Fibroblast of lung (primary cell): Measurements from ENCODE around the gene MAP1B.

Source experiments
- EZH2 ChIP-seq: IDR thresholded peaks from 2 replicates; pipeline ENCODE4 v1.5.1; 2012; ENCODE audit warnings: low read length, control low read depth, mild to moderate bottlenecking; ENCODE audit errors: missing control alignments
- TF ChIP-seq, protein P1 (sequence below), 2 donors: IDR thresholded peaks in 1 of 2; conservative IDR thresholded peaks in 1 of 2; 1 replicate in 1 of 2; 2 replicates in 1 of 2; pipeline ENCODE4 v1.5.1; 2011 to 2012; ENCODE audit warnings: low read length in 2 of 2, control low read depth in 1 of 2, inconsistent platforms in 1 of 2, low read depth in 1 of 2, mild to moderate bottlenecking in 1 of 2

DNA sequence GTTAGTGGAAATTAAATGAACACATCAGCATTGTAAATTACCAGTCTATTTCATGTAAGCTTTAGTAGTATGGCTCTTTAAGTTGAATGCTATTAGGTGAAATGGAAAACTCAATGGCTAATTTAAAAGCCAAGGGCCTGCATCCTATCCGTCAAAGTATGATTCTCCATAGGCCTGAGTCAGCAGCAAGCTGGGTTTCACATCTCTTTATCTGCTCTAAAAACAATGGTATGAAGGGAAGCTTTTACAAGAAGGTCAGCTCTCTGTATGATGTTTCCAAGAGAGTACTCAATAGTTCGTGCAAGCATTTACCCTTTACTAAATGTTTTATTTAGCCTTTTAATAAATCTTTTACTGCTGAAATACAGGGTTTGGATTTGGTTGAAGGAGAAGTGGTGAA, 62.8 kb downstream of the MAP1B start:
- TF ChIP-seq, protein P1, sequence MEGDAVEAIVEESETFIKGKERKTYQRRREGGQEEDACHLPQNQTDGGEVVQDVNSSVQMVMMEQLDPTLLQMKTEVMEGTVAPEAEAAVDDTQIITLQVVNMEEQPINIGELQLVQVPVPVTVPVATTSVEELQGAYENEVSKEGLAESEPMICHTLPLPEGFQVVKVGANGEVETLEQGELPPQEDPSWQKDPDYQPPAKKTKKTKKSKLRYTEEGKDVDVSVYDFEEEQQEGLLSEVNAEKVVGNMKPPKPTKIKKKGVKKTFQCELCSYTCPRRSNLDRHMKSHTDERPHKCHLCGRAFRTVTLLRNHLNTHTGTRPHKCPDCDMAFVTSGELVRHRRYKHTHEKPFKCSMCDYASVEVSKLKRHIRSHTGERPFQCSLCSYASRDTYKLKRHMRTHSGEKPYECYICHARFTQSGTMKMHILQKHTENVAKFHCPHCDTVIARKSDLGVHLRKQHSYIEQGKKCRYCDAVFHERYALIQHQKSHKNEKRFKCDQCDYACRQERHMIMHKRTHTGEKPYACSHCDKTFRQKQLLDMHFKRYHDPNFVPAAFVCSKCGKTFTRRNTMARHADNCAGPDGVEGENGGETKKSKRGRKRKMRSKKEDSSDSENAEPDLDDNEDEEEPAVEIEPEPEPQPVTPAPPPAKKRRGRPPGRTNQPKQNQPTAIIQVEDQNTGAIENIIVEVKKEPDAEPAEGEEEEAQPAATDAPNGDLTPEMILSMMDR (conservative IDR thresholded peaks at IDR 0.05 in 1 of 2, IDR thresholded peaks at IDR 0.05 in 1 of 2; ENCODE audit: low read depth in 1 of 2, low read length in 2 of 2): no peak
- TF ChIP-seq EZH2: no peak
